CD4-positive, alpha-beta T cell (primary cell): ENCODE measurements around the gene PCDH9. TPM values are rescaled to one million over a fixed set of nuclear protein-coding genes. Genes with fewer than 3 reads are reported as not detected.

Source experiments
- ATAC-seq: fragments of 200-7000 bp; cut with Tn5 transposase; one replicate; pipeline ENCODE4 v1.10.0; 2022; ENCODE audit warnings: mild to moderate bottlenecking; ENCODE audit not compliant: poor library complexity
- CTCF ChIA-PET: fragments of 350-600 bp; sonication (Branson Sonifier 250); formaldehyde crosslinking; loops from one replicate; lab custom pipeline; 2021; ENCODE audit warnings: antibody characterized with exemption, inconsistent platforms; lab: Charles Lee
- POLR2A ChIA-PET: fragments of 350-600 bp; sonication (Branson Sonifier 250); formaldehyde crosslinking; loops from one replicate; lab custom pipeline; 2021; ENCODE audit warnings: antibody characterized with exemption, inconsistent platforms; lab: Charles Lee
- DNase-seq, 14 experiments: peaks; one replicate each; pipeline ENCODE4 v3.0.0-alpha.2; 2013 to 2020; ENCODE audit warnings: mixed read lengths in 2 of 14
- H3K27ac ChIP-seq, 2 donors: one replicate each; pipeline versions ENCODE4 v1.5.1 to v1.7.0; 2013; ENCODE audit warnings: low read length in 2 of 2, low read depth in 1 of 2, mild to moderate bottlenecking in 1 of 2
- H3K27me3 ChIP-seq, 2 experiments: 1 replicate in 1 of 2; 2 replicates in 1 of 2; pipeline versions ENCODE4 v1.6.1 to v1.7.0; 2013; ENCODE audit warnings: low read length in 2 of 2, control low read depth in 1 of 2, mild to moderate bottlenecking in 1 of 2, moderate library complexity in 1 of 2; ENCODE audit not compliant: insufficient read depth in 2 of 2, control insufficient read depth in 1 of 2
- H3K36me3 ChIP-seq: one replicate; pipeline ENCODE4 v1.6.1; 2013; ENCODE audit warnings: low read length, control low read depth; ENCODE audit not compliant: insufficient read depth
- H3K4me1 ChIP-seq: one replicate; pipeline ENCODE4 v1.6.1; 2013; ENCODE audit warnings: low read length, control low read depth; ENCODE audit not compliant: insufficient read depth
- H3K4me3 ChIP-seq: one replicate; pipeline ENCODE4 v1.5.1; 2013; ENCODE audit warnings: mild to moderate bottlenecking, low read length, moderate library complexity
- H3K9me3 ChIP-seq, 2 experiments: 1 replicate in 1 of 2; 2 replicates in 1 of 2; pipeline versions ENCODE4 v1.6.1 to v1.7.0; 2013; ENCODE audit warnings: low read length in 2 of 2, mild to moderate bottlenecking in 2 of 2, control low read depth in 1 of 2, moderate library complexity in 1 of 2; ENCODE audit not compliant: control insufficient read depth in 1 of 2, insufficient read depth in 1 of 2
- H3K27ac Mint-ChIP-seq: one replicate; pipeline ENCODE4 v1.8.0; 2020; ENCODE audit warnings: mixed read lengths
- H3K27me3 Mint-ChIP-seq: one replicate; pipeline ENCODE4 v1.8.0; 2021; ENCODE audit warnings: mixed read lengths
- H3K36me3 Mint-ChIP-seq: one replicate; pipeline ENCODE4 v1.8.0; 2021; ENCODE audit warnings: low read depth, mixed read lengths
- H3K4me1 Mint-ChIP-seq: one replicate; pipeline ENCODE4 v1.8.0; 2021; ENCODE audit warnings: low read depth, mixed read lengths
- H3K4me3 Mint-ChIP-seq: one replicate; pipeline ENCODE4 v1.8.0; 2020; ENCODE audit warnings: mild to moderate bottlenecking, mixed read lengths
- H3K9me3 Mint-ChIP-seq: one replicate; pipeline ENCODE4 v1.8.0; 2020; ENCODE audit warnings: mixed read lengths
- CTCF ChIP-seq: fragments of 200-600 bp; IDR thresholded peaks from one replicate; pipeline ENCODE4 v1.8.0; 2022; ENCODE audit warnings: antibody characterized with exemption, mild to moderate bottlenecking
- intact Hi-C, 2 experiments: fragments of 100-400 bp; cut with DNase I in 1 of 2; cut with micrococcal nuclease in 1 of 2; formaldehyde crosslinking; loops; one replicate each; pipeline versions ENCODE4 v1.15.1 to v1.9.0; 2023 to 2025; cut with DNase I, micrococcal nuclease
- total RNA-seq, 174 experiments: library from RNA in 2 of 174; stranded (reverse) in 2 of 174; gene quantifications; one replicate each; pipeline ENCODE4 v1.2.3 and lab custom pipeline; 2021 to 2026

Gene PCDH9
- total RNA-seq, 2 experiments from 2014 or later: 0.08 to 0.19 TPM

DNA sequence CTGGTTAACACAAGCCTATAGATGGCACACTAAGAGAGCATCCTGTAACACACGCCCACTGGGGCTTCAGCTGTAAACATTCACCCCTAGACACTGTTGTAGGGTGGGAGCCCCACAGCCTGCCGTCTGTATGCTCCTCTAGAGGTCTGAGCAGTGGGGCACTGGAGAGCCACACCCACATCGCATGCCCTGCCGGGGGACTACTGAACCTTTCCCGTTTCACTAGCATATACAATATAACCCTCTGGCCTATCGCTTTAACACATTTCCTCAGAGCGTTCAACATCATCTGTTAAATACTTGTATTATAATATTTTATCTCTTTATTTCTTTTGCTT is 73.4 kb downstream of the PCDH9 start:
- ChIA-PET POLR2A (no interaction called here), CTCF (no interaction called here)
- Histone ChIP-seq H3K27ac (no peak overlapping the region), H3K27me3 (no peaks in the 10 kb centered on the region), H3K9me3 (peaks cover 0 to 7% of the 10 kb centered on the region in 2 experiments), H3K4me1 (no peaks in the 10 kb centered on the region), H3K4me3 (no peak overlapping the region), H3K36me3 (no peaks in the 10 kb centered on the region)
- Mint-ChIP-seq H3K9me3 (no peaks in the 10 kb centered on the region), H3K4me3 (no peak overlapping the region), H3K36me3 (no peaks in the 10 kb centered on the region), H3K4me1 (no peaks in the 10 kb centered on the region), H3K27ac (no peak overlapping the region), H3K27me3 (no peaks in the 10 kb centered on the region)
- intact Hi-C loops: no loop called here
- TF ChIP-seq CTCF: no peak
- DNase-seq: no peak
- no peak for ATAC-seq

GRCh38 chr13:67155898-67156722 is 74.0 kb downstream of the PCDH9 start:
- no peaks in the 10 kb centered on the region for H3K9me3 Mint-ChIP-seq
- no peaks in the 10 kb centered on the region for H3K4me1 Mint-ChIP-seq
- no peaks in the 10 kb centered on the region for H3K4me1 ChIP-seq
- H3K36me3 ChIP-seq: no peaks in the 10 kb centered on the region
- H3K36me3 Mint-ChIP-seq: no peaks in the 10 kb centered on the region
- H3K4me3 Mint-ChIP-seq: no peak overlapping the region
- H3K27me3 Mint-ChIP-seq: no peaks in the 10 kb centered on the region
- intact Hi-C loops: no loop called here
- H3K9me3 ChIP-seq: peaks cover 0 to 7% of the 10 kb centered on the region in 2 experiments
- DNase-seq: peak in 1 of 14 experiments; percentile 3
- ChIA-PET POLR2A (no interaction called here), CTCF (no interaction called here)
- H3K27ac ChIP-seq: no peak overlapping the region
- no peak for TF ChIP-seq CTCF
- H3K27me3 ChIP-seq: no peaks in the 10 kb centered on the region
- H3K27ac Mint-ChIP-seq: no peak overlapping the region
- ATAC-seq: no peak
- H3K4me3 ChIP-seq: no peak overlapping the region

GRCh38 chr13:67152085-67152484 is 78.1 kb downstream of the PCDH9 start:
- Histone ChIP-seq H3K4me1 (no peaks in the 10 kb centered on the region), H3K9me3 (peaks cover 0 to 7% of the 10 kb centered on the region in 2 experiments), H3K36me3 (no peaks in the 10 kb centered on the region), H3K4me3 (no peak overlapping the region), H3K27me3 (no peaks in the 10 kb centered on the region), H3K27ac (no peak overlapping the region)
- TF ChIP-seq CTCF: no peak
- Mint-ChIP-seq H3K36me3 (no peaks in the 10 kb centered on the region), H3K27ac (no peak overlapping the region), H3K27me3 (no peaks in the 10 kb centered on the region), H3K9me3 (no peaks in the 10 kb centered on the region), H3K4me1 (no peaks in the 10 kb centered on the region), H3K4me3 (no peak overlapping the region)
- CTCF ChIA-PET: no interaction called here
- POLR2A ChIA-PET: no interaction called here
- DNase-seq (no peak), ATAC-seq (no peak)
- intact Hi-C loops: no loop called here
